Measurements from ENCODE around the gene GTSE1. TPM values are rescaled to one million over a fixed set of nuclear protein-coding genes. Genes with fewer than 3 reads are reported as not detected.

The GTSE1 gene
- polyA plus RNA-seq, 1 of the 3 experiments (the other 2 are of a cell fraction), result 12.2 TPM

- H3K36me3 ChIP-seq (replicated peaks in 1 of 2; ENCODE audit: control insufficient read depth in 1 of 2, insufficient read depth in 2 of 2, low read length in 1 of 2), result peaks cover 6 to 23% of the 10 kb centered on the region in 2 experiments
- H3K9me2 ChIP-seq, result no peaks in the 10 kb centered on the region
- no peaks in the 10 kb centered on the region for H4K20me1 ChIP-seq (ENCODE audit: insufficient read depth)
- no peak overlapping the region for H2AFZ ChIP-seq (ENCODE audit: low read depth)
- H3K79me2 ChIP-seq (ENCODE audit: insufficient read depth), result peaks cover 26% of the 10 kb centered on the region
- H3K9me3 ChIP-seq, result no peaks in the 10 kb centered on the region
- ChIA-PET CTCF (interaction anchor here (1.1 to 1.6 kb wide), 3 partner anchors 14 to 275 kb away, joined by 3 to 6 read pairs (median 3); no protein-coding TSS in a partner anchor), POLR2A (interaction anchor here (0.5 to 1.2 kb wide), 2 partner anchors 26 to 28 kb away, joined by 3 to 4 read pairs; no protein-coding TSS in a partner anchor)
- H3K4me1 ChIP-seq (ENCODE audit: control insufficient read depth in 1 of 2, insufficient read depth in 2 of 2, low read depth in 1 of 2, low read length in 1 of 2), result peaks cover 0 to 12% of the 10 kb centered on the region in 2 experiments; a peak in 2 of 4 replicates
- TF ChIP-seq REST (IDR thresholded peaks at IDR 0.05; ENCODE audit: low read depth, low read length), result no peak
- TF ChIP-seq TCF12 (IDR thresholded peaks at IDR 0.05), result no peak
- no peak for TF ChIP-seq POLR2AphosphoS5 (IDR thresholded peaks at IDR 0.05; ENCODE audit: low read depth, low read length)
- TF ChIP-seq FOXJ3 (CRISPR knock-in tag; IDR thresholded peaks at IDR 0.05), result no peak
- TF ChIP-seq CHD2 (IDR thresholded peaks at IDR 0.05; ENCODE audit: low read length, partially characterized antibody), result no peak
- H3F3A ChIP-seq (replicated peaks; ENCODE audit: insufficient read depth), result peaks cover 10% of the 10 kb centered on the region
- DNase-seq, result no peak
- peak overlapping the region; percentile 92 for H3K4me2 ChIP-seq
- no peak overlapping the region for H3K9ac ChIP-seq
- WGBS (ENCODE audit: low lambda C conversion rate), result 98% methylated on average over 10 of the region's 11 CpGs
- H3K4me3 ChIP-seq (ENCODE audit: low read depth in 2 of 2, low read length in 1 of 2), result no peak overlapping the region
- no peaks in the 10 kb centered on the region for H3K27me3 ChIP-seq (ENCODE audit: insufficient read depth)
- no peak overlapping the region for H3K27ac ChIP-seq (ENCODE audit: low read depth in 2 of 2, low read length in 1 of 2)
Measured at GRCh38 chr22:46269564-46269963, 27.1 kb upstream of the GTSE1 start.

- peaks cover 24 to 36% of the 10 kb centered on the region in 2 experiments for H3K36me3 ChIP-seq (replicated peaks in 1 of 2; ENCODE audit: control insufficient read depth in 1 of 2, insufficient read depth in 2 of 2, low read length in 1 of 2)
- H3F3A ChIP-seq (replicated peaks; ENCODE audit: insufficient read depth), result peaks cover 6% of the 10 kb centered on the region
- TF ChIP-seq USF1 (IDR thresholded peaks at IDR 0.05; ENCODE audit: borderline replicate concordance, low read depth) (no peak), RFX5 (IDR thresholded peaks at IDR 0.05; ENCODE audit: low read length) (no peak), NFIC (IDR thresholded peaks at IDR 0.05; ENCODE audit: borderline replicate concordance) (no peak), ELF1 (IDR thresholded peaks at IDR 0.05) (no peak), ZBTB33 (IDR thresholded peaks at IDR 0.05; ENCODE audit: borderline replicate concordance, low read depth) (no peak), IRF3 (IDR thresholded peaks at IDR 0.05; ENCODE audit: low read depth, low read length) (no peak), TAF1 (IDR thresholded peaks at IDR 0.05; ENCODE audit: borderline replicate concordance, low read depth, low read length) (no peak), USF2 (IDR thresholded peaks at IDR 0.05; ENCODE audit: borderline replicate concordance, low read depth, low read length) (no peak), YY1 (IDR thresholded peaks at IDR 0.05; ENCODE audit: low read depth) (no peak), CTCF (IDR thresholded peaks at IDR 0.05) (no peak), CHD2 (IDR thresholded peaks at IDR 0.05; ENCODE audit: low read length, partially characterized antibody) (no peak), EP300 (IDR thresholded peaks at IDR 0.05; ENCODE audit: borderline replicate concordance in 1 of 2, low read depth in 1 of 2, low read length in 1 of 2) (no peak), FOXJ3 (CRISPR knock-in tag; IDR thresholded peaks at IDR 0.05) (no peak)
Measured at GRCh38 chr22:46272196-46272595, 24.5 kb upstream of the GTSE1 start.

More at GRCh38 chr22:46272196-46272595, 24.5 kb upstream of the GTSE1 start:
- no peak for DNase-seq
- WGBS (ENCODE audit: low lambda C conversion rate), result 99% methylated on average over 7 of the region's 8 CpGs
- H3K79me2 ChIP-seq (ENCODE audit: insufficient read depth), result peaks cover 26% of the 10 kb centered on the region
- no peak overlapping the region for H3K4me3 ChIP-seq (ENCODE audit: low read depth in 2 of 2, low read length in 1 of 2)
- H3K9me3 ChIP-seq, result no peaks in the 10 kb centered on the region
- peaks cover 0 to 12% of the 10 kb centered on the region in 2 experiments; a peak in 2 of 4 replicates for H3K4me1 ChIP-seq (ENCODE audit: control insufficient read depth in 1 of 2, insufficient read depth in 2 of 2, low read depth in 1 of 2, low read length in 1 of 2)
- H3K4me2 ChIP-seq, result no peak overlapping the region
- H2AFZ ChIP-seq (ENCODE audit: low read depth), result no peak overlapping the region
- no peaks in the 10 kb centered on the region for H3K9me2 ChIP-seq
- no peak overlapping the region for H3K27ac ChIP-seq (ENCODE audit: low read depth in 2 of 2, low read length in 1 of 2)
- H3K9ac ChIP-seq, result no peak overlapping the region
- no peaks in the 10 kb centered on the region for H4K20me1 ChIP-seq (ENCODE audit: insufficient read depth)
- CTCF ChIA-PET, result no interaction called here
- no peaks in the 10 kb centered on the region for H3K27me3 ChIP-seq (ENCODE audit: insufficient read depth)
- POLR2A ChIA-PET, result no interaction called here
